Upper lobe of left lung (tissue), 4 donors: ENCODE results near the gene ZNF648.

Experiments
- EP300 ChIP-seq, 4 donors: sonication (generic); formaldehyde crosslinking; IDR thresholded peaks; one replicate each; pipeline ENCODE4 v1.5.1; 2017; ENCODE audit warnings: antibody characterized with exemption in 4 of 4, control low read depth in 2 of 4
- POLR2A ChIP-seq, 4 donors: fragments of 450-650 bp; IDR thresholded peaks; one replicate each; pipeline ENCODE4 v1.5.1; 2016 to 2017; ENCODE audit warnings: antibody characterized with exemption in 4 of 4, mild to moderate bottlenecking in 2 of 4
- POLR2AphosphoS5 ChIP-seq, 2 donors: sonication (generic); formaldehyde crosslinking; IDR thresholded peaks; one replicate each; pipeline ENCODE4 v1.5.1; 2017; ENCODE audit warnings: antibody characterized with exemption in 2 of 2
- TF ChIP-seq, protein P1 (sequence below), 6 experiments: fragments of 450-650 bp in 4 of 6; fragments of 200-600 bp in 2 of 6; sonication (generic) in 2 of 6; IDR thresholded peaks; one replicate each; pipeline ENCODE4 v1.5.1; 2016 to 2019; ENCODE audit warnings: antibody characterized with exemption in 6 of 6

- TF ChIP-seq, protein P1, sequence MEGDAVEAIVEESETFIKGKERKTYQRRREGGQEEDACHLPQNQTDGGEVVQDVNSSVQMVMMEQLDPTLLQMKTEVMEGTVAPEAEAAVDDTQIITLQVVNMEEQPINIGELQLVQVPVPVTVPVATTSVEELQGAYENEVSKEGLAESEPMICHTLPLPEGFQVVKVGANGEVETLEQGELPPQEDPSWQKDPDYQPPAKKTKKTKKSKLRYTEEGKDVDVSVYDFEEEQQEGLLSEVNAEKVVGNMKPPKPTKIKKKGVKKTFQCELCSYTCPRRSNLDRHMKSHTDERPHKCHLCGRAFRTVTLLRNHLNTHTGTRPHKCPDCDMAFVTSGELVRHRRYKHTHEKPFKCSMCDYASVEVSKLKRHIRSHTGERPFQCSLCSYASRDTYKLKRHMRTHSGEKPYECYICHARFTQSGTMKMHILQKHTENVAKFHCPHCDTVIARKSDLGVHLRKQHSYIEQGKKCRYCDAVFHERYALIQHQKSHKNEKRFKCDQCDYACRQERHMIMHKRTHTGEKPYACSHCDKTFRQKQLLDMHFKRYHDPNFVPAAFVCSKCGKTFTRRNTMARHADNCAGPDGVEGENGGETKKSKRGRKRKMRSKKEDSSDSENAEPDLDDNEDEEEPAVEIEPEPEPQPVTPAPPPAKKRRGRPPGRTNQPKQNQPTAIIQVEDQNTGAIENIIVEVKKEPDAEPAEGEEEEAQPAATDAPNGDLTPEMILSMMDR (IDR thresholded peaks at IDR 0.05) = no peak
- no peak for TF ChIP-seq POLR2AphosphoS5 (IDR thresholded peaks at IDR 0.05)
- no peak for TF ChIP-seq POLR2A (IDR thresholded peaks at IDR 0.05)
- TF ChIP-seq EP300 (IDR thresholded peaks at IDR 0.05) = no peak
These were observed 48.3 kb upstream of the ZNF648 start for GRCh38 chr1:182109771-182110170.
